ENCODE results near the gene SYNDIG1.
"Not testable (repeated sequence)": the region's sequence is repeated elsewhere in the genome, so short reads cannot be mapped to it uniquely, and the experiment has no call there.

Gene SYNDIG1

GRCh38 chr20:24492031-24492607, 22.7 kb downstream of the SYNDIG1 start:
- DNase-seq (ENCODE audit: low read depth, low spot score), result no peak

- no peak for DNase-seq (ENCODE audit: low read depth, low spot score)
Observed at GRCh38 chr20:24492698-24493097, 23.3 kb downstream of the SYNDIG1 start.

DNA sequence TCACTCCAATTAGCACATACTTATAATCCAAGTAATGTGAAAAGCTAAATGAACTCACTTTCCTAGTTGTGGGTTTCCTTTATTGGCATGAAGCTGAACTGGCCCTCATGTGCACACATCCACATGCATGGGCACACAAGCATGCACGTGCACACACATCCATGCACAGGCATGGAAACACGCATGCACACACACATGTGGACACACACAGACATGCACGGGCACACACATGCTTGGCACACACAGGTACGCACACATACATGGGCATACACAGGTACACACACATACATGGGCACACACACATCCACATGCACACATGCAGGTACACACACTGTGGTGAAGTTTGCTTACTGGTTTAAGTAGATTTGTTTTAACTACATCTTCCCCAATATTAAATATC, 23.8 kb downstream of the SYNDIG1 start:
- DNase-seq (ENCODE audit: low read depth, low spot score), result no peak

GRCh38 chr20:24493661-24494459, 24.4 kb downstream of the SYNDIG1 start:
- DNase-seq (ENCODE audit: low read depth, low spot score), result no peak

DNA sequence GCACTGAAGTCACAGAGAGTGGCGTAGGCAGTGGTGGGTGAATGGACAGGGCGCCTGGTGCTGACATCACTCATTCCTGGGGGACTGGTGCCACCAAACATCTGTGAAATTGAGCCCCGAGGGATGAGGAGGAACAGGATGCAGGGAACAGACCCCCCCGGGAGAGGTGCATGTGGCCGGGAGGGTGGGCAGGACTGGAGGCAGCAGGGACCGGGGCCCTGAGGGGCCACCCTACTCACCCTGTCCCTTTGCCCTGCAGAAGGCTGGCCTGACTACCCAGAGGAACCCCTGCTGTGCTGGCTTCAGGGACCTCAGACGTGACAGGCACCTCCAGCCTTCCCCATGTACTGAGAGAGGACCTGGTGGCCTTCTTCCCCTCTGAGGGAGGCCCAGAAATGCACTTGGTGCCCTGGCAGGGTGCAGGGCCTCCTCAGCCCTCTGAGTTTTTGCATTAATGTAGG, 25.1 kb downstream of the SYNDIG1 start:
- no peak for DNase-seq (ENCODE audit: low read depth, low spot score)

- no peak for DNase-seq (ENCODE audit: low read depth, low spot score)
Observed at GRCh38 chr20:24495266-24495665, 25.8 kb downstream of the SYNDIG1 start.

DNA sequence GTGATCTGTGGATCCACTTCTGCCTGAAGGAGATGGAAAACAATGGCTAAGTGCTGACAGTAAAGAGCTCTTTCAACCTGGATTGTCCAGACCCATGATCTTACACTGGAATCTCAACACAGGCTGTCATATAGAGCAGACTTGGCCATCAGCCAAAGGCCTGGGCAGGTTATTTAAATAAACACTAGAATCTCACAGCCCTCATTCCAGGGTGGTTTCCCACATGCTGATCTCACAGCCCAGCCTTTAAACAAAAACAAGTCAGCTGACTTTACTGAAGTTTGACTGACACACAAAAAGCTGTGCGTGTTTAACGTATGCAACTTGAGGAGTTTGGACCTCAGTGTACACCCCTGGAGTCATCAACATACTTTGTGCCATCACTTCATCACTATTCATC, 28.4 kb downstream of the SYNDIG1 start:
- DNase-seq (ENCODE audit: low read depth, low spot score), result peak; percentile 25

GRCh38 chr20:24498641-24499040, 29.2 kb downstream of the SYNDIG1 start:
- no peak for DNase-seq (ENCODE audit: low read depth, low spot score)

DNA sequence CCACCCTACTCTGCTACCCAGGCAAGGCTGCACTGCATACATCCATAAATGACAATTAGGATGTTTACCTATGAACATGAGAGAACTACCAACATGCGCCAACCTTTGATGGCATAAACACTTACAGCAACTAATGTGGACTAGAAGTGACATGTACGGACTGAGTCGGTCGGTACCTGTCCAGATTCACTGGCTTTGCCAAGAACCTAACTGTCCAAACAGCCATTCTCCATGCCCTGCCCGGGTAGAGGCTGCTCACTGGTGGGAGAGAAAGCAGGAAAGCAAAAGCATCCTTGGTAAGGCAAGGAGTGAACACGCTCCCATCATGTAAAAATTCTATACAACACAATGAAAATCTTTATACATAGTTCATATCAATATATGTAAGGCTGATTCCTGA, 30.0 kb downstream of the SYNDIG1 start:
- no peak for DNase-seq (ENCODE audit: low read depth, low spot score)

- peak; percentile 50 for DNase-seq (ENCODE audit: low read depth, low spot score)
Observed at GRCh38 chr20:24501764-24502556, 32.5 kb downstream of the SYNDIG1 start.

- no peak for DNase-seq (ENCODE audit: low read depth, low spot score)
Observed at GRCh38 chr20:24502661-24503060, 33.2 kb downstream of the SYNDIG1 start.

GRCh38 chr20:24503352-24503931, 34.0 kb downstream of the SYNDIG1 start:
- DNase-seq (ENCODE audit: low read depth, low spot score), result no peak

DNA sequence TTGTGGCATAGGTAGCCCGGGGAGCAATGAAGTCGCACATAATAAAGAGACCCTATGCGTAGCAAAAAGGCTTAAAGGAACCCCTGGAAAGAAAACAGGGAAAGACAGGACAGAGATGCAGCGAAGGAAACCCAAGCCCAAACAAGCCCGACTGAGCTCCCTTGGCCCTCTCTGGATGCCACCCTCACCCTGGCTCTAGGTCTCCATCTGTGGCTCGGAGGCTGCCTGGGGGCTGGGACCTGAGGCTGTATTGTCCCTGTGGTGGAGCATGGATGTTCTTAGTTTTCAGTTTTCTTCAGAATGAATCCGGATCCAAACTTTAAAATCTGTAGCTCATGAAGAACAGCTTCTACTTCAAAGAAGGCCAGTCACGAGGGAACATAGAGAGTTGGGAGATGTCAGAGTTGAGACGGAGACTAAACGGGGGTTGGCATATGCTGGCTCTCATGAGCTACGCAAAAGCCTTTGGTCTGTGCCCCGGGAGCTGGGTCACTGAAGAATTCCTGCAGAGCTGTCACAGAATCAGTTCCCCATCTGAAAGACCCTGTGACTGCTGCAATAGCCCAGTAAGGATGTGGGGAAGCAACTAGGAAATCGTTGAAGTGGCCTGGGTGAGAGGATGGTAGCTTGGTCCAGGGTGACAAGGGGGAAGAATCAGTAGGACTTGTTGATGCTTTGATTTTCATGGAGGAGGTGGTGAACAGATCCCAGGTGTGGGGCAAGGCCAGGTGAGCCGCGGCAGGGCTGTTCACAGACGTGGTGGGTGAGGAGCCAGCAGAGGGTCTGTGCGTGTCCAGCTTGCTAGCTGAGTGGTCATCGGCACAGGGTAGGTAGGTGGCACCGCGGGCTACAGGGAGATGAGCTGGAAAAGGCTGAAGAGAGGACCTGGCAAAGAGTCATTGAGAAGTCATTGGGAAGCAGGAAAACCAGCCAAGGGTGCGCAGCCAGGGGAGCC, 35.2 kb downstream of the SYNDIG1 start:
- no peak for DNase-seq (ENCODE audit: low read depth, low spot score)

- no peak for DNase-seq (ENCODE audit: low read depth, low spot score)
Observed at GRCh38 chr20:24506146-24506545, 36.7 kb downstream of the SYNDIG1 start.

DNA sequence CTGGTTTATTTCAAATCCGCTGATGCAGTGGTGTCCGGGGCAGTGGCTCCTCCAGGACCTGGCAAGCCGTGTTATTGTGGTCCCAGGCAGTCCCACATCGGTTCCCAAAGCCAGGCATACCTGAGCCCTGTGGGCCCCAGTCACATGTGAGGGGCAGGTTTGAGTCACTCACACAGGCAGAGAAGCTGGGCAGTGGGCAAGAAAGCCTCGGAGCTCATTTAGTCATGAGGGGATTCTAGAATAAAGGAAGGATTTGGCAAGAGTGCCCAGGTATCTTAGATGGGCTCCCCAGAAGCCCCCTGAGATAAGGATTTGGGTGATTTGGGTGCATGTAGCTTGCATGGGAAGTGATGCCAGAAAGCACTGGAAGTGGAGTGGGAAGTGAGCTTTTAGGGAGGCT, 37.3 kb downstream of the SYNDIG1 start:
- no peak for DNase-seq (ENCODE audit: low read depth, low spot score)

DNA sequence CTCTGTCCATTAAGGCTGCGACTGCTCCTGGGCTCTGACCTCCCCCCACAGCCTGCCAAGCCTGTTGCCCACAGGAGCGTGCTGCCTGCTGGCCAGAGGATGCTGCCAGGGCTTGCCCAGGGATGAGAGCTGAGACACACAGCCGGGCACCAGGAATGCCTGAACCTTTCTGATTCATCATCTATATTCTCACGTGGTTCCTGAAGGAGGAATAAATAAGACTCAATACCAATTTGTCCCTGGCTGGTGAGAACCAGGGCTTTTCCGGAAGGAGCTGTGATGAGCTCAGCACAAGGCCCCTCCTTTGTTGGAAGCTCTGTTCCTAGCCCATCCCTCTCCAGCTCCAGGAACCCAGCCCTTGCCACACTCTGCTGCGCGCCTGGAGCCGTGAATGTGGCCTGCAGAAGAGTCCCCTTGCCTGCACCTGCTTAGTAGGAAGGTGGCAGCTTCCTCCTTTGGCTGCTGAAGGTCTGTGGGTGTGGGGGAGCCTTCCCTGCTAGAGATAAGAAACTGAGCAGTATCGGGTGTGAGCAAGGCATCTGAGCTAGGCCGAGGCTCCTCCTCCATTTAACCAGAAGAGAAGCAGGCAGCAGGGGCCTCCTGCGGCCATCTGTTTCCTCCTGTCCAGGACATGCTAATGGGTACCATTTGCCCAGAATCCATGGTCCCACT, 37.9 kb downstream of the SYNDIG1 start:
- DNase-seq (ENCODE audit: low read depth, low spot score), result no peak

DNA sequence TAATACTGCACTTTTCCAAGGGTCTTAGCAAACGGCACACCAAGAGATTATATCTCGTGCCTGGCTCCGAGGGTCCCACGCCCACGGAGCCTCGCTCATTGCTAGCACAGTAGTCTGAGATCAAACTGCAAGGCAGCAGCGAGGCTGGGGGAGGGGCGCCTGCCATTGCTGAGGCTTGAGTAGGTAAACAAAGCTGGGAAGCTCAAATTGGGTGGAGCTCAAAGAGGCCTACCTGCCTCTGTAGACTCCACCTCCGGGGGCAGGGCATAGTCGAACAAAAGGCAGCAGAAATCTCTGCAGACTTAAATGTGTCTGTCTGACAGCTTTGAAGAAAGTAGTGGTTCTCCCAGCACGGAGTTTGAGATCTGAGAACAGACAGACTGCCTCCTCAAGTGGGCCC, 43.0 kb downstream of the SYNDIG1 start:
- not testable (repeated sequence) for DNase-seq (ENCODE audit: low read depth, low spot score)

GRCh38 chr20:24518515-24518914, 49.1 kb downstream of the SYNDIG1 start:
- DNase-seq (ENCODE audit: low read depth, low spot score), result no peak

GRCh38 chr20:24519476-24519875, 50.0 kb downstream of the SYNDIG1 start:
- no peak for DNase-seq (ENCODE audit: low read depth, low spot score)

GRCh38 chr20:24521032-24521431, 51.6 kb downstream of the SYNDIG1 start:
- DNase-seq (ENCODE audit: low read depth, low spot score), result no peak
